Smooth muscle cell (in vitro differentiated cells): ENCODE results near the gene GPR146. TPM values are rescaled to one million over a fixed set of nuclear protein-coding genes. Genes with fewer than 3 reads are reported as not detected.

Source experiments
- DNase-seq: peaks from one replicate; lab custom pipeline; 2025; ENCODE audit not compliant: unreplicated experiment; lab: John Stamatoyannopoulos, UW
- H2AFZ ChIP-seq: fragments of 200-600 bp; sonication (generic); 2 replicates; pipeline ENCODE4 v1.6.0; 2016; ENCODE audit warnings: antibody characterized with exemption, low read depth, mild to moderate bottlenecking
- H3F3A ChIP-seq: fragments of 200-600 bp; sonication (generic); 2 replicates; pipeline ENCODE4 v1.6.0; 2017; ENCODE audit warnings: antibody characterized with exemption, low read depth
- H3K27ac ChIP-seq: fragments of 200-600 bp; sonication (generic); 2 replicates; pipeline ENCODE4 v1.5.1; 2016; ENCODE audit warnings: low read depth, mild to moderate bottlenecking
- H3K27me3 ChIP-seq: fragments of 200-600 bp; sonication (generic); 2 replicates; pipeline ENCODE4 v1.6.1; 2016; ENCODE audit warnings: low read depth, mild to moderate bottlenecking
- H3K36me3 ChIP-seq: fragments of 200-600 bp; sonication (generic); 2 replicates; pipeline ENCODE4 v1.5.1; 2016; ENCODE audit warnings: low read depth
- H3K4me1 ChIP-seq: fragments of 200-600 bp; sonication (generic); 2 replicates; pipeline ENCODE4 v1.5.1; 2016; ENCODE audit warnings: low read depth
- H3K4me2 ChIP-seq: fragments of 200-600 bp; sonication (generic); 2 replicates; pipeline ENCODE4 v1.6.0; 2016; ENCODE audit warnings: mild to moderate bottlenecking
- H3K4me3 ChIP-seq: fragments of 200-600 bp; sonication (generic); 2 replicates; pipeline ENCODE4 v1.5.1; 2016; ENCODE audit warnings: mild to moderate bottlenecking
- H3K79me2 ChIP-seq: fragments of 200-600 bp; sonication (generic); 2 replicates; pipeline ENCODE4 v1.6.0; 2016; ENCODE audit warnings: low read depth, mild to moderate bottlenecking
- H3K9ac ChIP-seq: fragments of 200-600 bp; sonication (generic); 2 replicates; pipeline ENCODE4 v1.6.0; 2016; ENCODE audit warnings: low read depth
- H3K9me3 ChIP-seq: fragments of 200-600 bp; sonication (generic); replicated peaks from 2 replicates; pipeline ENCODE4 v1.5.1; 2016; ENCODE audit warnings: low read depth
- H4K20me1 ChIP-seq: fragments of 200-600 bp; sonication (generic); 2 replicates; pipeline ENCODE4 v1.6.0; 2016; ENCODE audit warnings: low read depth
- CTCF ChIP-seq: fragments of 200-600 bp; sonication (generic); IDR thresholded peaks from 2 replicates; pipeline ENCODE4 v1.5.1; 2017; ENCODE audit warnings: borderline replicate concordance, mild to moderate bottlenecking, antibody characterized with exemption; ENCODE audit not compliant: insufficient read depth, poor library complexity, severe bottlenecking
- WGBS: methylation state at CpG from one replicate; pipeline ENCODE4 v1.1.7; 2016; ENCODE audit warnings: low lambda C conversion rate; 5-methylcytosine and 5-hydroxymethylcytosine counted together
- polyA plus RNA-seq: library from polyadenylated mRNA; unstranded; fragments of >200 nt; fragmentation: Nextera tagmentation; extraction: Ambion mirVana; gene quantifications from 2 replicates; pipeline ENCODE4 v1.2.1, GENCODE V29; 2016
- total RNA-seq: library from RNA; depleted of rRNA; stranded (reverse); fragments of >200 nt; gene quantifications from 2 replicates; pipeline ENCODE4 v1.2.3, GENCODE V29; 2014

The GPR146 gene
- total and polyA plus RNA-seq, 2 experiments from 2014 or later, result 1.8 to 2.2 TPM

GRCh38 chr7:1091644-1092027, 47.3 kb downstream of the GPR146 start:
- H3K4me1 ChIP-seq, result peaks cover 22% of the 10 kb centered on the region
- no peak for DNase-seq
- H3K27ac ChIP-seq, result no peak overlapping the region
- H3K4me3 ChIP-seq, result no peak overlapping the region
- no peak for TF ChIP-seq CTCF
- H2AFZ ChIP-seq, result no peak overlapping the region
- H3F3A ChIP-seq, result no peaks in the 10 kb centered on the region
- WGBS, result 98% methylated on average over 18 of the region's 18 CpGs
- H3K27me3 ChIP-seq, result no peaks in the 10 kb centered on the region
- H3K4me2 ChIP-seq, result no peak overlapping the region
- H3K36me3 ChIP-seq, result no peaks in the 10 kb centered on the region
- H3K9ac ChIP-seq, result no peak overlapping the region
- H3K9me3 ChIP-seq, result no peaks in the 10 kb centered on the region
- H4K20me1 ChIP-seq, result peaks cover 70% of the 10 kb centered on the region
- H3K79me2 ChIP-seq, result no peaks in the 10 kb centered on the region

- Histone ChIP-seq H3K4me2 (no peak overlapping the region), H3K27me3 (no peaks in the 10 kb centered on the region), H3K4me1 (peaks cover 18% of the 10 kb centered on the region)
Measured at GRCh38 chr7:1092161-1092632, 47.9 kb downstream of the GPR146 start.

GRCh38 chr7:1092806-1093501, 48.6 kb downstream of the GPR146 start:
- H4K20me1 ChIP-seq, result peaks cover 71% of the 10 kb centered on the region
- H3K9ac ChIP-seq, result no peak overlapping the region
- no peaks in the 10 kb centered on the region for H3K79me2 ChIP-seq
- no peak overlapping the region for H2AFZ ChIP-seq
- no peak overlapping the region for H3K27ac ChIP-seq
- TF ChIP-seq CTCF, result no peak
- H3K9me3 ChIP-seq, result no peaks in the 10 kb centered on the region
- 93% methylated on average over 39 of the region's 40 CpGs for WGBS
- no peaks in the 10 kb centered on the region for H3K27me3 ChIP-seq
- no peaks in the 10 kb centered on the region for H3F3A ChIP-seq
- H3K36me3 ChIP-seq, result no peaks in the 10 kb centered on the region
- no peak overlapping the region for H3K4me3 ChIP-seq
- peaks cover 10% of the 10 kb centered on the region for H3K4me1 ChIP-seq
- no peak for DNase-seq
- H3K4me2 ChIP-seq, result no peak overlapping the region

More at GRCh38 chr7:1092161-1092632, 47.9 kb downstream of the GPR146 start:
- H3K9me3 ChIP-seq, result no peaks in the 10 kb centered on the region
- H4K20me1 ChIP-seq, result peaks cover 71% of the 10 kb centered on the region
- H3K36me3 ChIP-seq, result no peaks in the 10 kb centered on the region
- H3K79me2 ChIP-seq, result no peaks in the 10 kb centered on the region
- H3K9ac ChIP-seq, result no peak overlapping the region
- WGBS, result 98% methylated on average over 35 of the region's 40 CpGs
- no peak for DNase-seq
- no peak overlapping the region for H3K4me3 ChIP-seq
- H3K27ac ChIP-seq, result no peak overlapping the region
- no peak overlapping the region for H2AFZ ChIP-seq
- no peak for TF ChIP-seq CTCF
- no peaks in the 10 kb centered on the region for H3F3A ChIP-seq

GRCh38 chr7:1093502-1093843, 49.1 kb downstream of the GPR146 start:
- Histone ChIP-seq H3K9me3 (no peaks in the 10 kb centered on the region), H4K20me1 (peaks cover 70% of the 10 kb centered on the region), H3K4me1 (peaks cover 5% of the 10 kb centered on the region), H3K36me3 (no peaks in the 10 kb centered on the region), H3F3A (no peaks in the 10 kb centered on the region), H3K4me2 (no peak overlapping the region), H3K27ac (no peak overlapping the region), H3K4me3 (no peak overlapping the region), H3K27me3 (no peaks in the 10 kb centered on the region), H2AFZ (no peak overlapping the region), H3K9ac (no peak overlapping the region), H3K79me2 (no peaks in the 10 kb centered on the region)
- DNase-seq, result no peak
- no peak for TF ChIP-seq CTCF
- 93% methylated on average over 12 of the region's 14 CpGs for WGBS
